HG02885 (cell line): Measurements from ENCODE around the gene FRS2.

ENCODE experiments used
- ATAC-seq: cut with Tn5 transposase; IDR thresholded peaks from one replicate; pipeline ENCODE4 v1.9.1; 2021; ENCODE audit warnings: mild to moderate bottlenecking; ENCODE audit not compliant: unreplicated experiment, poor library complexity

FRS2 gene

DNA sequence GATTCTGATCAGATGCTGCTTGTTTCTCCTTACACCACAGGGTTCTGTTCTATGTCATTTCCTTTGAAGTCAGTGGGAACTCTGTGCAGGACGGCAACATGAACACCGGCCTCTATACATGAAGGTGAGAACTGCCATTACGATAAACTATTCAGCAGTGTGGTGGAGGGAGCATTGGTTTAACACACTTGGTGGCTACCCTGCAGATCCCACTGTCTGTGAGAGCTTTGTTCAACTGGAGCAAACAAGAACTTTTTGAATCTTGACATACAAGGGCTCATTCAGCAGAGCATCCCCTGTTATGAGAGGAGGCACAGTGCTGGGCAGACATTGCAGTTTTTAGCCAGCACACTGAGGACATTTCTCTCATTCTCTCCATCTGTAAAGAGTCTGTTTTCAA, 10.7 kb upstream of the FRS2 start:
- ATAC-seq = no peak

- ATAC-seq = no peak
These were observed 5.8 kb upstream of the FRS2 start for GRCh38 chr12:69464428-69464827.

DNA sequence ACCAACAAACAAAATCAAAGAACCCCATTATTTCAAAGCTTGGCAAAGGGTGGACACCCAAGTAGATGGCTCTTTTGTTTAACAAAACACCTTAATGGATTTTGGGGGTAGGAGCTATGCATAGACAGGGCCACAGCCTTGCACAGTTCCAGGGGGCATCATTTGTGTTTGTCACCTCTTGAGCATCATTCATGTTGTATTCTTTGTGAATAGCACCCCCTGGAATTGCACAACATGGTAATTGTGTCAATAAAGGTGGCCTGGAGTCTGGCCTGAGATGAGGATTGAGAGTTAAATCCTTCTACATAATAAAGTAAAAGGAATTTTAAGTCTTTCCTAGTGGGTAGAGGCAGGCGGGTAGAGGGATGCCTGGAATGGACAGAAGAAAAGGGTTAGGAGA, 3.3 kb upstream of the FRS2 start:
- no peak for ATAC-seq

GRCh38 chr12:69467366-69467765, 2.8 kb upstream of the FRS2 start:
- ATAC-seq = no peak

GRCh38 chr12:69468237-69469026, 1.8 kb upstream of the FRS2 start:
- ATAC-seq = no peak

- ATAC-seq = no peak
These were observed 367 bp upstream of the FRS2 start for GRCh38 chr12:69469854-69470188.

DNA sequence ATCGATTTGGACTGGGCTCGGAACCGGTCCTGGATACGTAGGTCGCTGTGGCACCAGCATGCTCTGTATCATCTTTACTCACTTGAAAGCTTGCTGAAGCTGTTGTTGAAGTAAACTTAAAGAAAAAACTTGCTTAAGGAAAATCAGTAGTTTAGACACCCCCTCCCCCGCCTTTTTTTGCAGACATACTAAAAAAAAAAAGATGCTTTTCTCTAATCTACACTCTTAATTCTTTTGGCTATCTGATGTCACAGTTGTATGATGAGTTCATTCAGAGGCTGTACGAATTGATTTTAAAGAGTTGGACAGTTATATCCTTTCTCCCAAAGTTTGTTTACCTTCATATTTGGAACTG, 865 bp downstream of the FRS2 start:
- no peak for ATAC-seq

DNA sequence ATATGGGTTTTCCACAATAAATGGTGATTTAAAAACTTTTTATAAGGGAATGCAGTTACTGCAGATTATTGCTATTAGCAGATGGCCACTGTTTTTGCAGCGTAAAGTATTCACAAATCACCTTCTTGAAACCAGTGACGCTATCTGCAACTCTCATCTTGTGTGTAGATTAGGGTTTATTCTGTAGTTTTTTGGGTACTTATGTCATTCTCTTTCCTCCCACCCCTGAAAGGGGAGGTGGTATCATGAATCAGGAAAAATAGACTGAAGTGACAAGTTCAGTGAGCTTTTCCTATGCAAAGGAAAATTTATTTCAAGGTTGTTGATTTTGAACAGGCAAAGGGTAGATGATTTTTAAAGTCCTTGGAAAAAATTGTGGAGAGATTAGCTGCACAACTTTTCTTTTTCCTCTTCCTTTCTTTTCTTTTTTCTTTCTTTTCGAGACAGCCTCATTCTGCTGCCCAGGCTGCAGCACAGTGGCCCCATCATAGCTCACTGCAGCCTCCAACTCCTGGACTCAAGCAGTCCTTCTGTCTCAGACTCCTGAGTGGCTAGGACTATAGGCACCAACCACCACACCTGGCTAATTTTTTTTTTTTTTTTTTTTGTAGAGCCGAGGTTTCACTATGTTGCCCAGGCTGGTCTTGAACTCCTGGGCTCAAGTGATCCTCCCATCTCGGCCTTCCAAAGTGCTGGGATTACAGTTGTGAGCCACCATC, 1.6 kb downstream of the FRS2 start:
- ATAC-seq = no peak

- ATAC-seq = no peak
These were observed 3.1 kb downstream of the FRS2 start for GRCh38 chr12:69473262-69473661.

DNA sequence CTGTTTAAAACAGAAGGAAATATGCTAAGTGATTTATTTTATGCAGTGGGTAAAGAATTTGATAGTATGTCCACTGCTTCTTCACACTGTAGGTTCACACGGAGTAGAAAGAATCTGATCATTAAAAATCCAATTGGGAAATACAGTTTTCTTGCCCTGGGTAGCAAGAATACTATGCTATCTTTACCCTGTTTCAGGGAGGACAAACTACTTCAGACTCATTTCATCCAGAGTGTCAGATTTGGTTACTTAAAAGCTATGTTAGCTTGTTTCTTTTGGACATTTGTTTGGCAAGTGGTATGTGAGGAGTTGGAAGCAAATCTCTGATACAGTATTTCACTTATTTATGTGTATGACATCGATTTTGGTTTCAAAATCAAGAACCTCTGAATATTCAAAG, 4.3 kb downstream of the FRS2 start:
- ATAC-seq = no peak

DNA sequence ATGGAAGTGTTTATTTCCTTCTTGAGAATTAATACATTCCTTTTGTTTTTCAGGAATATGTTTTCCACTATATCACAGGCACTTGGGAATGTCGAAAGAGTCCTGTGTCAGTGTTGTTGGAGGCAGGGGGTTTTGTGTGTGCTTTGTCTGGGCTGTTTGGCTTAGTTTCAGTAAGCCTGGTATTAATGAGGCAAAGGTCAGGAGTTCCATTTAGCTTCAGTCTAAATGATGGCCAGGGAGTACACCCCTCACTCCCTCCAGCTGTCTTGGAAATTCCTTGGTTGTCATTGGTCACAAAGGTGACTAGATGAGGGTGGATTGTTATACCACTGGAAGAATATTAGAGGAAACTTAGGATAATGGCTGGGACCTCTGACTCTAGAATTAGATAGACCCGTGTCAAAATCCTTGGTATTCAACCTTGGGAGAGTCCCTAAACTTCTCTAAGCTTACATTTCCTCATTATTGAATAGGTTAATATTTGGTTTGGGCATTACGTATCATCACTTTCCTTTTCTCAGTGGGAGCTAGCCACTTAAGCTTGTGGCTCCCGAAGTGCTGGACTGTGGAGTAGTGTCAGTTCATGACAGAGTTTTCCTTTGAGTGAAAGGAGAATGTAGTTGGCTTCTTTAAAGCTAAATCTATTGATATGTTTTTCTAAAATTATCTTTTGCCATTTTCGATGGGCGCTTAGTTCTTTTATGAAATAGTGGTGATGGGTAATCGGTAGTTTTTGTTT, 5.2 kb downstream of the FRS2 start:
- no peak for ATAC-seq

- ATAC-seq = no peak
These were observed 6.3 kb downstream of the FRS2 start for GRCh38 chr12:69476276-69477017.

DNA sequence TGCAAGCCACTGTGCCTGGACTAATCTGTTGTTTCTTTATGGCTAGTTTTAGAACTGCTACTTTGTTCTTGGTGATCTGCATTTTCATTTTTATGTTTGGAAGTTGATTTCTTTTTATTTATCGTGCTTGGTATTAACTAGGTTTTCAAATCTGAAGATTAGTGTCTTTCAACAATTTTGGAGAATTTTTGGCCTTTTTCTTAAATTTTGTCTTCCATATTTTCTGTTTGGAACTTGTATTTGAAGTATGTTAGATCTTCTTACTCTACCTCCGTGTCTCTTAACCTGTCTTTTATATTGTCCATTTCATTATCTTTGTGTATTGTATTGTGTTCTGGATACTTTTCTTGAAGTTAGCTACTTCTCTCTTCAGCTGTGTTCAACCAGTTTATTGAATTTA, 9.5 kb downstream of the FRS2 start:
- no peak for ATAC-seq

- ATAC-seq = no peak
These were observed 10.5 kb downstream of the FRS2 start for GRCh38 chr12:69480698-69481097.

GRCh38 chr12:69481133-69481532, 10.9 kb downstream of the FRS2 start:
- no peak for ATAC-seq

- ATAC-seq = no peak
These were observed 13.5 kb downstream of the FRS2 start for GRCh38 chr12:69483700-69484099.

- no peak for ATAC-seq
These were observed 14.2 kb downstream of the FRS2 start for GRCh38 chr12:69484428-69484827.

DNA sequence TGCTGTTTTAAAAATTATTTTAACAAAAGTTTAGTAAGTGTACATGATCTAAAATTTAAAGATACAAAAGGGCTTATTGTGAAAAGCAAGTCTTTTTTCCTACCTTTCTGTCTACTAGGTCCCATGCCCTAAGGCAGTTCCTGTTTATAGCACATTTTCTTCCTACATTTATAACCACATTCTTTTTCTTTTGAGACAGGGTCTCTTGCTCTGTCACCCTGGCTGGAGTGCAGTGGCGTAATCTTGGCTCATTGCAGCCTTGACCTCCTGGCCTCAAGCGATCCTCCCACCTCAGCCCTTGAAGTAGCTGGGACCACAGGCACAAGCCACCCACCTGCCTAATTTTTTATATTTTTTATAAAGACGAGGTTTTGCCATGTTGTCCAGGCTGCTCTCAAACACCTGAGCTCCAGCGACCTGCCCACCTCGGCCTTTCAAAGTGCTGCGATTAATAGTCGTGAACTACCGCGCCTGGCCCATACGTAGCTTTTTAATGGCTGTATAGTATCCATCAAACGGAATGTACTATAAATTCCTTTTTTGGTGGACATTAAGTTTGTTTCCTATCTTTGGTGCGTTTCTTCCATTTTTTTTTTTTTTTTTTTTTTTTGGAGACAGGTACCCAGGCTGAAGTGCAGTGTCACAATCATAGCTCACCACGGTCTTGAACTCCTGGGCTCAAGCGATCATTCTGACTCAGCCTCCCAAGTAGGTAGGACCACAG, 20.9 kb downstream of the FRS2 start:
- no peak for ATAC-seq

DNA sequence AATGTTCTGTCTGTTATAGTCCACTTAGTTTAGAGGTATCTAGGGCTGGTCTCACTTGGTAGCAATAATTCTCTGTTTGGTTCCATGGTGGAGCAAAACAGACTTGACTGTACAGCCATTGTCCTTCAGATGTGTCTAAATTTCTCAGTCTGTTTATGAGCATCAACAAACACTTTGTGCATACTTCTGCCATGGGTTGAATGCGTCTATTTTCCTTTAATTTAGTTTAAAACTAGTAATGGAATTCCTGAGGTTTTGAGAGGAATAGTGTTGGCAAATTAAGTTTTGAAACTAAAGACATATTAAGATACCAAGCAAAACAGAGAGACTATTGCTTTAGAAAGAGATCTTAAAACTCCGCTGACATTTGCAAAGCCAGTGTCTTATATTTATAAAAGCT, 22.6 kb downstream of the FRS2 start:
- no peak for ATAC-seq

DNA sequence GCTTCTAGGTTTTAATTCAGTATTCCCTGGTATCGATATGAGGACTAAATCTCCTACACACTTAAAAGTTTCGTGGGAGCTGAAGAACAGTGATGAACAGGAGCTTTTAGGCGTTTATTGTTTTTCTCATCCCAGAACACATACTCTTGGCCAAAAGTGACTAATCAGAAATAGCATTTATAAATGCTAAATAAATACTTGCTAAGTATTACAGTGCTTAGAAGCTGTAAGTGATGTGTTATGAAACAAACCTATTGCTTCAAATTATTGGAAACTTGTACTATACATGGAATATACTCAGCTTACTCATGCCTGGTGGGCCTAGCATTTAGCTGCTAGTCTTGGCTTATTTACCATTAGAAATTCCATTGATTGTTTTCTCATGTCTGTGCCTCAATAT, 24.9 kb downstream of the FRS2 start:
- no peak for ATAC-seq
